ENCODE measurements around the gene KCNK18.

Gene KCNK18

GRCh38 chr10:117214401-117214800 lies 17.1 kb downstream of the KCNK18 start:
- Histone ChIP-seq H3K4me1 (ENCODE audit: control insufficient read depth, insufficient read depth, low read length) (peaks cover 17% of the 10 kb centered on the region), H3K9ac (ENCODE audit: low read length) (no peak overlapping the region), H3K36me3 (ENCODE audit: control insufficient read depth, insufficient read depth, low read length) (no peaks in the 10 kb centered on the region), H3K9me3 (ENCODE audit: control insufficient read depth, low read length) (no peaks in the 10 kb centered on the region), H3K27me3 (ENCODE audit: control insufficient read depth, insufficient read depth, low read length) (peaks cover 30% of the 10 kb centered on the region), H3K4me3 (ENCODE audit: low read length) (no peak overlapping the region)

- H3K27me3 ChIP-seq (ENCODE audit: control insufficient read depth, insufficient read depth, low read length): peaks cover 30% of the 10 kb centered on the region
- H3K4me1 ChIP-seq (ENCODE audit: control insufficient read depth, insufficient read depth, low read length): peaks cover 17% of the 10 kb centered on the region
- no peaks in the 10 kb centered on the region for H3K9me3 ChIP-seq (ENCODE audit: control insufficient read depth, low read length)
- H3K4me3 ChIP-seq (ENCODE audit: low read length): no peak overlapping the region
- no peaks in the 10 kb centered on the region for H3K36me3 ChIP-seq (ENCODE audit: control insufficient read depth, insufficient read depth, low read length)
- no peak overlapping the region for H3K9ac ChIP-seq (ENCODE audit: low read length)
Measured at GRCh38 chr10:117215079-117215478, 17.8 kb downstream of the KCNK18 start.

- Histone ChIP-seq H3K4me1 (ENCODE audit: control insufficient read depth, insufficient read depth, low read length) (peaks cover 17% of the 10 kb centered on the region), H3K36me3 (ENCODE audit: control insufficient read depth, insufficient read depth, low read length) (no peaks in the 10 kb centered on the region), H3K4me3 (ENCODE audit: low read length) (no peak overlapping the region), H3K27me3 (ENCODE audit: control insufficient read depth, insufficient read depth, low read length) (peaks cover 30% of the 10 kb centered on the region), H3K9ac (ENCODE audit: low read length) (no peak overlapping the region), H3K9me3 (ENCODE audit: control insufficient read depth, low read length) (no peaks in the 10 kb centered on the region)
Measured at GRCh38 chr10:117216028-117216427, 18.7 kb downstream of the KCNK18 start.

- Histone ChIP-seq H3K9ac (ENCODE audit: low read length) (peak overlapping the region; percentile 62), H3K4me3 (ENCODE audit: low read length) (peak overlapping the region; percentile 58), H3K27me3 (ENCODE audit: control insufficient read depth, insufficient read depth, low read length) (peaks cover 30% of the 10 kb centered on the region), H3K4me1 (ENCODE audit: control insufficient read depth, insufficient read depth, low read length) (peaks cover 17% of the 10 kb centered on the region), H3K9me3 (ENCODE audit: control insufficient read depth, low read length) (no peaks in the 10 kb centered on the region), H3K36me3 (ENCODE audit: control insufficient read depth, insufficient read depth, low read length) (no peaks in the 10 kb centered on the region)
Measured at GRCh38 chr10:117216611-117217195, 19.4 kb downstream of the KCNK18 start.

GRCh38 chr10:117217196-117217761 lies 20.0 kb downstream of the KCNK18 start:
- peaks cover 31% of the 10 kb centered on the region for H3K27me3 ChIP-seq (ENCODE audit: control insufficient read depth, insufficient read depth, low read length)
- no peaks in the 10 kb centered on the region for H3K36me3 ChIP-seq (ENCODE audit: control insufficient read depth, insufficient read depth, low read length)
- H3K4me1 ChIP-seq (ENCODE audit: control insufficient read depth, insufficient read depth, low read length): peaks cover 17% of the 10 kb centered on the region
- H3K9ac ChIP-seq (ENCODE audit: low read length): peak overlapping the region; percentile 62
- no peaks in the 10 kb centered on the region for H3K9me3 ChIP-seq (ENCODE audit: control insufficient read depth, low read length)
- H3K4me3 ChIP-seq (ENCODE audit: low read length): peak overlapping the region; percentile 58

- no peak overlapping the region for H3K9ac ChIP-seq (ENCODE audit: low read length)
- H3K4me1 ChIP-seq (ENCODE audit: control insufficient read depth, insufficient read depth, low read length): peaks cover 17% of the 10 kb centered on the region
- peaks cover 35% of the 10 kb centered on the region for H3K27me3 ChIP-seq (ENCODE audit: control insufficient read depth, insufficient read depth, low read length)
- no peaks in the 10 kb centered on the region for H3K9me3 ChIP-seq (ENCODE audit: control insufficient read depth, low read length)
- no peak overlapping the region for H3K4me3 ChIP-seq (ENCODE audit: low read length)
- no peaks in the 10 kb centered on the region for H3K36me3 ChIP-seq (ENCODE audit: control insufficient read depth, insufficient read depth, low read length)
Measured at GRCh38 chr10:117218654-117219053, 21.4 kb downstream of the KCNK18 start.

- no peaks in the 10 kb centered on the region for H3K36me3 ChIP-seq (ENCODE audit: control insufficient read depth, insufficient read depth, low read length)
- H3K9ac ChIP-seq (ENCODE audit: low read length): no peak overlapping the region
Measured at GRCh38 chr10:117221156-117221711, 23.9 kb downstream of the KCNK18 start.

GRCh38 chr10:117222552-117222951 lies 25.3 kb downstream of the KCNK18 start:
- H3K36me3 ChIP-seq (ENCODE audit: control insufficient read depth, insufficient read depth, low read length): no peaks in the 10 kb centered on the region
- no peak overlapping the region for H3K4me3 ChIP-seq (ENCODE audit: low read length)
- no peak overlapping the region for H3K9ac ChIP-seq (ENCODE audit: low read length)
- no peaks in the 10 kb centered on the region for H3K9me3 ChIP-seq (ENCODE audit: control insufficient read depth, low read length)
- peaks cover 2% of the 10 kb centered on the region for H3K4me1 ChIP-seq (ENCODE audit: control insufficient read depth, insufficient read depth, low read length)
- peaks cover 11% of the 10 kb centered on the region for H3K27me3 ChIP-seq (ENCODE audit: control insufficient read depth, insufficient read depth, low read length)

More at GRCh38 chr10:117221156-117221711, 23.9 kb downstream of the KCNK18 start:
- Histone ChIP-seq H3K4me3 (ENCODE audit: low read length) (no peak overlapping the region), H3K27me3 (ENCODE audit: control insufficient read depth, insufficient read depth, low read length) (peaks cover 20% of the 10 kb centered on the region), H3K9me3 (ENCODE audit: control insufficient read depth, low read length) (no peaks in the 10 kb centered on the region), H3K4me1 (ENCODE audit: control insufficient read depth, insufficient read depth, low read length) (peaks cover 15% of the 10 kb centered on the region)

GRCh38 chr10:117222976-117223692 lies 25.8 kb downstream of the KCNK18 start:
- Histone ChIP-seq H3K9ac (ENCODE audit: low read length) (no peak overlapping the region), H3K27me3 (ENCODE audit: control insufficient read depth, insufficient read depth, low read length) (peaks cover 9% of the 10 kb centered on the region)

GRCh38 chr10:117223693-117224430 lies 26.6 kb downstream of the KCNK18 start:
- H3K36me3 ChIP-seq (ENCODE audit: control insufficient read depth, insufficient read depth, low read length): no peaks in the 10 kb centered on the region
- no peak overlapping the region for H3K4me3 ChIP-seq (ENCODE audit: low read length)
- no peaks in the 10 kb centered on the region for H3K9me3 ChIP-seq (ENCODE audit: control insufficient read depth, low read length)
- no peaks in the 10 kb centered on the region for H3K4me1 ChIP-seq (ENCODE audit: control insufficient read depth, insufficient read depth, low read length)
- no peak overlapping the region for H3K9ac ChIP-seq (ENCODE audit: low read length)
- H3K27me3 ChIP-seq (ENCODE audit: control insufficient read depth, insufficient read depth, low read length): peaks cover 9% of the 10 kb centered on the region

More at GRCh38 chr10:117222976-117223692, 25.8 kb downstream of the KCNK18 start:
- Histone ChIP-seq H3K9me3 (ENCODE audit: control insufficient read depth, low read length) (no peaks in the 10 kb centered on the region), H3K4me1 (ENCODE audit: control insufficient read depth, insufficient read depth, low read length) (no peaks in the 10 kb centered on the region), H3K4me3 (ENCODE audit: low read length) (no peak overlapping the region), H3K36me3 (ENCODE audit: control insufficient read depth, insufficient read depth, low read length) (no peaks in the 10 kb centered on the region)

GRCh38 chr10:117224881-117225280 lies 27.6 kb downstream of the KCNK18 start:
- Histone ChIP-seq H3K27me3 (ENCODE audit: control insufficient read depth, insufficient read depth, low read length) (peaks cover 9% of the 10 kb centered on the region), H3K4me1 (ENCODE audit: control insufficient read depth, insufficient read depth, low read length) (no peaks in the 10 kb centered on the region)

More at GRCh38 chr10:117224881-117225280, 27.6 kb downstream of the KCNK18 start:
- no peaks in the 10 kb centered on the region for H3K36me3 ChIP-seq (ENCODE audit: control insufficient read depth, insufficient read depth, low read length)
- H3K9ac ChIP-seq (ENCODE audit: low read length): no peak overlapping the region
- no peak overlapping the region for H3K4me3 ChIP-seq (ENCODE audit: low read length)
- H3K9me3 ChIP-seq (ENCODE audit: control insufficient read depth, low read length): no peaks in the 10 kb centered on the region
